ENCODE data around the gene CDH6. TPM values are rescaled to one million over a fixed set of nuclear protein-coding genes. Genes with fewer than 3 reads are reported as not detected.

The CDH6 gene
- total RNA-seq, 2 donors from 2014 or later = 1.1 to 2.2 TPM

DNA sequence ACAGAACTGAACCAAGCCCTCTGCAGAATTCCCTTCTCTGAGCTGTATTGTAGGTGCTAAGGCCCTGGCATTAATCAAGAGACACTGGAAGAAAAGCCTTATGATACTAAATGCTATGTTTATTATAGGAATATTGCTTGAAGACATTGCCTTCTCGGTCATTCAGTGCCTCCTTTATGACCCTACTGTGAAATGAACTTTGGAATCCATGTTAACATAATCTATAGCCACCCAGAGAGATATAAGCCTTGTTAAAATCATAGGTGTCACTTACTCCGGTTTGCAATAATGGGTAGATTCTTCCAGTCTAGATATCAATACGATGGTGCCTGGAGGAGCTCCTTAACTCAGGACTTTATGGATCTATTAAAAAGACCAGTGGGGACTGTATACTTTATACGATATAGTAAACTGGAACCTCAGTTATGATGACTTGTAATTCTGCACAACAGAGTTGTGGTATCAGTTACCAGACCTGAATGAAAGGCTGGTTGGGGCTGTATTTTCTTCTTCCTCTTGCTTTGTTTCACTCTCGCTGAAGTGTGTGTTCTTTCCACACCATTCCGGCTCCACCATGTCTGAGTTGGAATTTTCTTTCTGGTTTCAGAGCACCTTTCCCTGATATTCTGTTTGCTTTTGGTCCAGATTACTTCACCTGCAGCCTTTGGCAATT lies 183.9 kb downstream of the CDH6 start:
- H3K36me3 ChIP-seq = no peaks in the 10 kb centered on the region
- no peak overlapping the region for H3K27ac ChIP-seq
- H3K27me3 ChIP-seq = no peaks in the 10 kb centered on the region
- no peaks in the 10 kb centered on the region for H3K9me3 ChIP-seq
- H3K4me3 ChIP-seq = no peak overlapping the region
- TF ChIP-seq, protein P1, sequence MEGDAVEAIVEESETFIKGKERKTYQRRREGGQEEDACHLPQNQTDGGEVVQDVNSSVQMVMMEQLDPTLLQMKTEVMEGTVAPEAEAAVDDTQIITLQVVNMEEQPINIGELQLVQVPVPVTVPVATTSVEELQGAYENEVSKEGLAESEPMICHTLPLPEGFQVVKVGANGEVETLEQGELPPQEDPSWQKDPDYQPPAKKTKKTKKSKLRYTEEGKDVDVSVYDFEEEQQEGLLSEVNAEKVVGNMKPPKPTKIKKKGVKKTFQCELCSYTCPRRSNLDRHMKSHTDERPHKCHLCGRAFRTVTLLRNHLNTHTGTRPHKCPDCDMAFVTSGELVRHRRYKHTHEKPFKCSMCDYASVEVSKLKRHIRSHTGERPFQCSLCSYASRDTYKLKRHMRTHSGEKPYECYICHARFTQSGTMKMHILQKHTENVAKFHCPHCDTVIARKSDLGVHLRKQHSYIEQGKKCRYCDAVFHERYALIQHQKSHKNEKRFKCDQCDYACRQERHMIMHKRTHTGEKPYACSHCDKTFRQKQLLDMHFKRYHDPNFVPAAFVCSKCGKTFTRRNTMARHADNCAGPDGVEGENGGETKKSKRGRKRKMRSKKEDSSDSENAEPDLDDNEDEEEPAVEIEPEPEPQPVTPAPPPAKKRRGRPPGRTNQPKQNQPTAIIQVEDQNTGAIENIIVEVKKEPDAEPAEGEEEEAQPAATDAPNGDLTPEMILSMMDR (IDR thresholded peaks at IDR 0.05) = no peak
- no peaks in the 10 kb centered on the region for H3K4me1 ChIP-seq
- no peak for DNase-seq (ENCODE audit: low spot score)

DNA sequence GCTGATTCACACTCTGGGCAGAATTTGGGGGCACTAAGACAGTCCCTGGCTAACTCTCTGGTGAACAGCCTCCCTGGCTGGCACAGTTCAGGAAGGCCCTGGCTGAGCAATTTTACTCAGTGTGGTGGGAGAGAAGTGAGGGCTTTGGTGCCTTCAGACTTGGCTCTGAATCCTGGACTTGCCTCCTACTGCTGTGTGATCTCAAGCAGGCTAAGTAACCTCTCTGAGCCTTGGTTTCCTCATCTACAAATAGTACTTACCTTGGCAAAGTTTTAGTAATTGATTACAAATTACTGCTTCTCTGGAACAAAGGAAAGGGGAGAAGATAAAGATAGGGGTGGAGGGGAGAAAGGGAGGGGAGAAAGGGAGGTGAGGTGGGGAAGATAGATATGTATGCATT lies 184.7 kb downstream of the CDH6 start:
- Histone ChIP-seq H3K9me3 (no peaks in the 10 kb centered on the region), H3K4me1 (no peaks in the 10 kb centered on the region), H3K36me3 (no peaks in the 10 kb centered on the region), H3K4me3 (no peak overlapping the region), H3K27me3 (no peaks in the 10 kb centered on the region), H3K27ac (no peak overlapping the region)
- DNase-seq (ENCODE audit: low spot score) = no peak
- TF ChIP-seq, protein P1 (IDR thresholded peaks at IDR 0.05) = no peak

All from right atrium auricular region (tissue), 2 donors.